Hematopoietic multipotent progenitor cell treated with erythropoietin and hydrocortisone succinate and interleukin-3 and kit ligand, for 17 days (in vitro differentiated cells): ENCODE data around the gene CBX1.
"Not testable (repeated sequence)": the region's sequence is repeated elsewhere in the genome, so short reads cannot be mapped to it uniquely, and the experiment has no call there.

Experiments used
- DNase-seq: peaks from one replicate; pipeline ENCODE4 v3.0.0-alpha.2; 2015; ENCODE audit warnings: low spot score

Gene CBX1

GRCh38 chr17:48072811-48073210 lies 28.5 kb downstream of the CBX1 start:
- not testable (repeated sequence) for DNase-seq

GRCh38 chr17:48071654-48072053 lies 29.6 kb downstream of the CBX1 start:
- peak; percentile 5 for DNase-seq

- peak; percentile 3 for DNase-seq
These were observed 31.1 kb downstream of the CBX1 start for GRCh38 chr17:48070195-48070594.

GRCh38 chr17:48068491-48068961 lies 32.8 kb downstream of the CBX1 start:
- no peak for DNase-seq

GRCh38 chr17:48067808-48068207 lies 33.5 kb downstream of the CBX1 start:
- not testable (repeated sequence) for DNase-seq

GRCh38 chr17:48067245-48067644 lies 34.0 kb downstream of the CBX1 start:
- no peak for DNase-seq

GRCh38 chr17:48066656-48067055 lies 34.6 kb downstream of the CBX1 start:
- no peak for DNase-seq

- DNase-seq = no peak
These were observed 35.1 kb downstream of the CBX1 start for GRCh38 chr17:48066192-48066591.

GRCh38 chr17:48064638-48065037 lies 36.6 kb downstream of the CBX1 start:
- DNase-seq = no peak

GRCh38 chr17:48062273-48062672 lies 39.0 kb downstream of the CBX1 start:
- DNase-seq = no peak

GRCh38 chr17:48060249-48060648 lies 41.0 kb downstream of the CBX1 start:
- DNase-seq = no peak

- DNase-seq = no peak
These were observed 42.1 kb downstream of the CBX1 start for GRCh38 chr17:48059125-48059668.

GRCh38 chr17:48058393-48059124 lies 42.7 kb downstream of the CBX1 start:
- DNase-seq = no peak

- DNase-seq = no peak
These were observed 43.7 kb downstream of the CBX1 start for GRCh38 chr17:48057626-48058025.

- no peak for DNase-seq
These were observed 44.4 kb downstream of the CBX1 start for GRCh38 chr17:48056879-48057278.

GRCh38 chr17:48056246-48056745 lies 45.0 kb downstream of the CBX1 start:
- DNase-seq = no peak

- DNase-seq = no peak
These were observed 45.6 kb downstream of the CBX1 start for GRCh38 chr17:48055531-48056245.

GRCh38 chr17:48054238-48055185 lies 46.8 kb downstream of the CBX1 start:
- no peak for DNase-seq

- DNase-seq = no peak
These were observed 47.5 kb downstream of the CBX1 start for GRCh38 chr17:48053758-48054237.

- DNase-seq = no peak
These were observed 48.1 kb downstream of the CBX1 start for GRCh38 chr17:48052956-48053757.
